Activated CD8-positive, alpha-beta T cell treated with anti-CD3 and anti-CD28 coated beads, Interleukin-2, amount 10 ng/mL, durations not matched to agents 7 days and 5 days (primary cell): ENCODE data around the gene LRBA. TPM values are rescaled to one million over a fixed set of nuclear protein-coding genes. Genes with fewer than 3 reads are reported as not detected.

Source experiments
- ATAC-seq: fragments of 150-1000 bp; cut with Tn5 transposase; one replicate; pipeline ENCODE4 v1.10.0; 2021; ENCODE audit warnings: moderate library complexity
- CTCF ChIA-PET: fragments of 350-600 bp; sonication (Branson Sonifier 250); formaldehyde crosslinking; loops from one replicate; lab custom pipeline; 2021; ENCODE audit warnings: antibody characterized with exemption; lab: Charles Lee
- POLR2A ChIA-PET: fragments of 350-600 bp; sonication (Branson Sonifier 250); formaldehyde crosslinking; loops from one replicate; lab custom pipeline; 2021; ENCODE audit warnings: antibody characterized with exemption; lab: Charles Lee
- DNase-seq: peaks from one replicate; pipeline ENCODE4 v3.0.0-alpha.2; 2020
- H3K27ac Mint-ChIP-seq: one replicate; pipeline ENCODE4 v1.8.0; 2021; ENCODE audit warnings: mild to moderate bottlenecking, mixed read lengths
- H3K27me3 Mint-ChIP-seq: one replicate; pipeline ENCODE4 v1.8.0; 2021; ENCODE audit warnings: low read depth, mixed read lengths
- H3K36me3 Mint-ChIP-seq: one replicate; pipeline ENCODE4 v1.8.0; 2021; ENCODE audit warnings: low read depth, mixed read lengths
- H3K4me1 Mint-ChIP-seq: one replicate; pipeline ENCODE4 v1.8.0; 2021; ENCODE audit warnings: low read depth, mixed read lengths
- H3K4me3 Mint-ChIP-seq: one replicate; pipeline ENCODE4 v1.8.0; 2021; ENCODE audit warnings: mild to moderate bottlenecking, mixed read lengths
- H3K9me3 Mint-ChIP-seq: one replicate; pipeline ENCODE4 v1.8.0; 2022; ENCODE audit warnings: mixed read lengths; ENCODE audit not compliant: insufficient read depth
- total RNA-seq, 2 experiments: library from RNA; stranded (reverse); gene quantifications; one replicate each; pipeline ENCODE4 v1.2.3, GENCODE V29; 2021

The LRBA gene
- total RNA-seq, 2 experiments from 2014 or later: 43.3 to 44.5 TPM

GRCh38 chr4:150784305-150784704 lies 230.8 kb downstream of the LRBA start:
- ATAC-seq: no peak
- Mint-ChIP-seq H3K4me3 (no peak overlapping the region), H3K36me3 (no peaks in the 10 kb centered on the region), H3K27me3 (no peaks in the 10 kb centered on the region), H3K9me3 (no peaks in the 10 kb centered on the region), H3K4me1 (no peaks in the 10 kb centered on the region), H3K27ac (no peak overlapping the region)
- ChIA-PET CTCF (no interaction called here), POLR2A (interaction anchor here (0.5 kb wide), 1 partner anchor 326 kb away, joined by 3 read pairs; no protein-coding TSS in a partner anchor)
- no peak for DNase-seq

GRCh38 chr4:150782921-150783320 lies 232.2 kb downstream of the LRBA start:
- no peaks in the 10 kb centered on the region for H3K4me1 Mint-ChIP-seq
- no peak for DNase-seq
- POLR2A ChIA-PET: no interaction called here
- H3K4me3 Mint-ChIP-seq: no peak overlapping the region
- H3K27me3 Mint-ChIP-seq: no peaks in the 10 kb centered on the region
- no peak for ATAC-seq
- no peaks in the 10 kb centered on the region for H3K36me3 Mint-ChIP-seq
- CTCF ChIA-PET: interaction anchor here (0.6 kb wide), 1 partner anchor 84 kb away, joined by 3 read pairs; no protein-coding TSS in a partner anchor
- H3K9me3 Mint-ChIP-seq: no peaks in the 10 kb centered on the region
- H3K27ac Mint-ChIP-seq: no peak overlapping the region

GRCh38 chr4:150782311-150782710 lies 232.8 kb downstream of the LRBA start:
- Mint-ChIP-seq H3K9me3 (no peaks in the 10 kb centered on the region), H3K4me3 (no peak overlapping the region)
- POLR2A ChIA-PET: no interaction called here

GRCh38 chr4:150781191-150781590 lies 233.9 kb downstream of the LRBA start:
- Mint-ChIP-seq H3K9me3 (no peaks in the 10 kb centered on the region), H3K27me3 (no peaks in the 10 kb centered on the region), H3K4me1 (no peaks in the 10 kb centered on the region), H3K36me3 (no peaks in the 10 kb centered on the region), H3K27ac (no peak overlapping the region), H3K4me3 (no peak overlapping the region)
- DNase-seq (no peak), ATAC-seq (no peak)
- POLR2A ChIA-PET: no interaction called here
- CTCF ChIA-PET: no interaction called here

More at GRCh38 chr4:150782311-150782710, 232.8 kb downstream of the LRBA start:
- DNase-seq: no peak
- Mint-ChIP-seq H3K27me3 (no peaks in the 10 kb centered on the region), H3K36me3 (no peaks in the 10 kb centered on the region), H3K4me1 (no peaks in the 10 kb centered on the region), H3K27ac (no peak overlapping the region)
- CTCF ChIA-PET: no interaction called here
- no peak for ATAC-seq

GRCh38 chr4:150779707-150780106 lies 235.4 kb downstream of the LRBA start:
- ChIA-PET POLR2A (no interaction called here), CTCF (no interaction called here)
- DNase-seq (no peak), ATAC-seq (no peak)
- H3K27me3 Mint-ChIP-seq: no peaks in the 10 kb centered on the region
- H3K4me3 Mint-ChIP-seq: no peak overlapping the region
- no peaks in the 10 kb centered on the region for H3K9me3 Mint-ChIP-seq
- no peak overlapping the region for H3K27ac Mint-ChIP-seq
- H3K4me1 Mint-ChIP-seq: no peaks in the 10 kb centered on the region
- H3K36me3 Mint-ChIP-seq: no peaks in the 10 kb centered on the region

- Mint-ChIP-seq H3K9me3 (no peaks in the 10 kb centered on the region), H3K4me3 (no peak overlapping the region), H3K4me1 (peaks cover 3% of the 10 kb centered on the region), H3K36me3 (peaks cover 8% of the 10 kb centered on the region), H3K27ac (no peak overlapping the region), H3K27me3 (no peaks in the 10 kb centered on the region)
- POLR2A ChIA-PET: no interaction called here
- CTCF ChIA-PET: no interaction called here
- ATAC-seq: no peak
- DNase-seq: no peak
These were observed 241.2 kb downstream of the LRBA start for GRCh38 chr4:150773729-150774449.

- Mint-ChIP-seq H3K4me1 (peaks cover 3% of the 10 kb centered on the region), H3K27ac (no peak overlapping the region), H3K9me3 (no peaks in the 10 kb centered on the region), H3K36me3 (peaks cover 11% of the 10 kb centered on the region), H3K27me3 (no peaks in the 10 kb centered on the region), H3K4me3 (no peak overlapping the region)
- ChIA-PET POLR2A (no interaction called here), CTCF (no interaction called here)
- ATAC-seq (no peak), DNase-seq (no peak)
These were observed 242.1 kb downstream of the LRBA start for GRCh38 chr4:150773032-150773431.

- ChIA-PET CTCF (no interaction called here), POLR2A (no interaction called here)
- no peak overlapping the region for H3K27ac Mint-ChIP-seq
- H3K4me1 Mint-ChIP-seq: peaks cover 3% of the 10 kb centered on the region
- no peak for DNase-seq
- H3K27me3 Mint-ChIP-seq: no peaks in the 10 kb centered on the region
- ATAC-seq: no peak
- H3K36me3 Mint-ChIP-seq: peaks cover 11% of the 10 kb centered on the region
- no peak overlapping the region for H3K4me3 Mint-ChIP-seq
- H3K9me3 Mint-ChIP-seq: no peaks in the 10 kb centered on the region
These were observed 243.7 kb downstream of the LRBA start for GRCh38 chr4:150771382-150771781.

- DNase-seq (no peak), ATAC-seq (no peak)
- peaks cover 3% of the 10 kb centered on the region for H3K4me1 Mint-ChIP-seq
- peaks cover 11% of the 10 kb centered on the region for H3K36me3 Mint-ChIP-seq
- POLR2A ChIA-PET: no interaction called here
- no peaks in the 10 kb centered on the region for H3K9me3 Mint-ChIP-seq
- CTCF ChIA-PET: no interaction called here
- no peak overlapping the region for H3K4me3 Mint-ChIP-seq
- H3K27me3 Mint-ChIP-seq: no peaks in the 10 kb centered on the region
- H3K27ac Mint-ChIP-seq: no peak overlapping the region
These were observed 245.2 kb downstream of the LRBA start for GRCh38 chr4:150769845-150770244.

- no peaks in the 10 kb centered on the region for H3K27me3 Mint-ChIP-seq
- CTCF ChIA-PET: no interaction called here
- no peak overlapping the region for H3K4me3 Mint-ChIP-seq
- H3K36me3 Mint-ChIP-seq: peaks cover 16% of the 10 kb centered on the region
- ATAC-seq: no peak
- POLR2A ChIA-PET: no interaction called here
- no peaks in the 10 kb centered on the region for H3K9me3 Mint-ChIP-seq
- no peak for DNase-seq
- peak overlapping the region; percentile 5 for H3K27ac Mint-ChIP-seq
- peaks cover 3% of the 10 kb centered on the region for H3K4me1 Mint-ChIP-seq
These were observed 245.8 kb downstream of the LRBA start for GRCh38 chr4:150769248-150769647.

GRCh38 chr4:150768497-150768896 lies 246.6 kb downstream of the LRBA start:
- no peaks in the 10 kb centered on the region for H3K27me3 Mint-ChIP-seq
- H3K9me3 Mint-ChIP-seq: no peaks in the 10 kb centered on the region
- no peak for DNase-seq
- no peak overlapping the region for H3K27ac Mint-ChIP-seq
- ChIA-PET POLR2A (no interaction called here), CTCF (no interaction called here)
- no peak overlapping the region for H3K4me3 Mint-ChIP-seq
- H3K4me1 Mint-ChIP-seq: peaks cover 3% of the 10 kb centered on the region
- H3K36me3 Mint-ChIP-seq: peaks cover 16% of the 10 kb centered on the region
- no peak for ATAC-seq

GRCh38 chr4:150765216-150765615 lies 249.9 kb downstream of the LRBA start:
- no peak overlapping the region for H3K4me3 Mint-ChIP-seq
- CTCF ChIA-PET: no interaction called here

More at GRCh38 chr4:150765216-150765615, 249.9 kb downstream of the LRBA start:
- POLR2A ChIA-PET: no interaction called here
- no peak for ATAC-seq
- Mint-ChIP-seq H3K27me3 (no peaks in the 10 kb centered on the region), H3K4me1 (peaks cover 3% of the 10 kb centered on the region), H3K27ac (no peak overlapping the region), H3K36me3 (peaks cover 17% of the 10 kb centered on the region), H3K9me3 (no peaks in the 10 kb centered on the region)
- no peak for DNase-seq
